A549 (cell line): ENCODE results near the gene UST. TPM values are rescaled to one million over a fixed set of nuclear protein-coding genes. Genes with fewer than 3 reads are reported as not detected.

Experiments
- ATAC-seq, 2 experiments: fragments of 200-7000 bp in 1 of 2; fragments of >200 bp in 1 of 2; cut with Nextera tagmentation in 1 of 2; cut with Tn5 transposase in 1 of 2; 3 replicates each; pipeline versions ENCODE4 v1.8.0 to v1.9.1; 2018 to 2020; ENCODE audit warnings: mild to moderate bottlenecking in 1 of 2, moderate library complexity in 1 of 2
- CTCF ChIA-PET: fragments of 300-600 bp; sonication (Branson Sonifier 250); formaldehyde crosslinking; extraction: SDS; loops from one replicate; lab custom pipeline; 2021; ENCODE audit warnings: antibody characterized with exemption, inconsistent platforms; lab: Yijun Ruan, JAX
- POLR2A ChIA-PET: fragments of 350-600 bp; formaldehyde crosslinking; extraction: SDS; loops from one replicate; lab custom pipeline; 2021; ENCODE audit warnings: antibody characterized with exemption, inconsistent platforms; lab: Yijun Ruan, JAX
- DNase-seq, 2 experiments: peaks; one replicate each; pipeline versions ENCODE4 v3.0.0 to v3.0.0-alpha.2; 2011 to 2016; ENCODE audit warnings: low read depth in 1 of 2, low spot score in 1 of 2
- FAIRE-seq: peaks from 2 replicates; lab custom pipeline; 2011; peaks lifted over from hg19 to GRCh38; lab: Jason Lieb, UNC
- H3K27ac ChIP-seq, 2 experiments: fragments of >200 bp; sonication (Bioruptor Twin); formaldehyde crosslinking; 3 replicates each; pipeline ENCODE4 v1.5.1; 2016 to 2017
- H3K4me1 ChIP-seq: fragments of >200 bp; sonication (Bioruptor Twin); formaldehyde crosslinking; 3 replicates; pipeline ENCODE4 v1.6.1; 2016
- H3K4me2 ChIP-seq: fragments of >200 bp; sonication (Bioruptor Twin); formaldehyde crosslinking; 3 replicates; pipeline ENCODE4 v1.6.1; 2016
- H3K4me3 ChIP-seq: fragments of >200 bp; sonication (Bioruptor Twin); formaldehyde crosslinking; 3 replicates; pipeline ENCODE4 v1.5.1; 2016
- H3K9me3 ChIP-seq: fragments of >200 bp; sonication (Bioruptor Twin); formaldehyde crosslinking; 3 replicates; pipeline ENCODE4 v1.6.1; 2016
- BHLHE40 ChIP-seq: IDR thresholded peaks from 2 replicates; pipeline ENCODE4 v1.6.1; 2012; ENCODE audit warnings: low read depth, low read length, inconsistent platforms
- CEBPB ChIP-seq, 2 experiments: fragments of >200 bp in 1 of 2; sonication (Bioruptor Twin) in 1 of 2; formaldehyde crosslinking in 1 of 2; IDR thresholded peaks; 2 replicates each; pipeline ENCODE4 v1.6.1; 2012 to 2016
- CHD4 ChIP-seq: fragments of 200-600 bp; sonication (generic); IDR thresholded peaks from 2 replicates; pipeline ENCODE4 v1.6.1; 2016; ENCODE audit warnings: antibody characterized with exemption, mild to moderate bottlenecking, borderline replicate concordance
- EHF ChIP-seq: fragments of 250-450 bp; sonication (Bioruptor Pico); IDR thresholded peaks from 2 replicates; pipeline ENCODE4 v1.5.0; 2020; ENCODE audit warnings: mild to moderate bottlenecking
- EHMT2 ChIP-seq: fragments of 200-600 bp; sonication (generic); IDR thresholded peaks from 2 replicates; pipeline ENCODE4 v1.6.1; 2016; ENCODE audit warnings: antibody characterized with exemption, low read depth, mild to moderate bottlenecking, moderate library complexity
- ESRRA ChIP-seq: fragments of 150-350 bp; IDR thresholded peaks from 2 replicates; pipeline ENCODE4 v1.6.1; 2014; ENCODE audit warnings: mild to moderate bottlenecking, low read length, borderline replicate concordance
- FOSB ChIP-seq: fragments of 250-450 bp; sonication (Bioruptor Pico); IDR thresholded peaks from 2 replicates; pipeline ENCODE4 v1.5.0; 2020; ENCODE audit warnings: mild to moderate bottlenecking, moderate library complexity
- HDAC2 ChIP-seq: fragments of 200-600 bp; sonication (generic); IDR thresholded peaks from 2 replicates; pipeline ENCODE4 v1.6.1; 2016
- HEYL ChIP-seq: fragments of 250-450 bp; sonication (Bioruptor Pico); IDR thresholded peaks from 2 replicates; pipeline ENCODE4 v1.8.0; 2021; ENCODE audit warnings: mild to moderate bottlenecking, moderate library complexity
- HOXB5 ChIP-seq: fragments of 250-450 bp; sonication (Bioruptor Pico); IDR thresholded peaks from 2 replicates; pipeline ENCODE4 v1.5.0; 2020; ENCODE audit warnings: mild to moderate bottlenecking, moderate library complexity
- MYC ChIP-seq: IDR thresholded peaks from 2 replicates; pipeline ENCODE4 v1.6.1; 2012; ENCODE audit warnings: mild to moderate bottlenecking, inconsistent platforms, low read length, improper control_type of control experiment, borderline replicate concordance
- NR3C1 ChIP-seq: fragments of >200 bp; sonication (Bioruptor Twin); formaldehyde crosslinking; IDR thresholded peaks from 3 replicates; pipeline ENCODE4 v1.6.1; 2017
- POLR2AphosphoS2 ChIP-seq: conservative IDR thresholded peaks from 2 replicates; pipeline ENCODE4 v1.6.1; 2012; ENCODE audit warnings: low read length, improper control_type of control experiment, inconsistent platforms
- RCOR1 ChIP-seq: fragments of 150-350 bp; IDR thresholded peaks from 2 replicates; pipeline ENCODE4 v1.6.1; 2014; ENCODE audit warnings: antibody characterized with exemption, low read length, low read depth
- RNF2 ChIP-seq: fragments of 200-600 bp; sonication (generic); IDR thresholded peaks from 2 replicates; pipeline ENCODE4 v1.6.1; 2016; ENCODE audit warnings: low read depth, mild to moderate bottlenecking, antibody characterized with exemption, moderate library complexity, borderline replicate concordance
- SMC3 ChIP-seq: fragments of >200 bp; sonication (Bioruptor Twin); formaldehyde crosslinking; IDR thresholded peaks from 3 replicates; pipeline ENCODE4 v1.6.1; 2018; ENCODE audit warnings: inconsistent platforms
- SREBF2 ChIP-seq: fragments of 450-650 bp; IDR thresholded peaks from 2 replicates; pipeline ENCODE4 v1.6.1; 2014; ENCODE audit warnings: mild to moderate bottlenecking, moderate library complexity
- TFCP2L1 ChIP-seq: fragments of 250-450 bp; sonication (Bioruptor Pico); IDR thresholded peaks from 2 replicates; pipeline ENCODE4 v1.5.0; 2021; ENCODE audit warnings: mild to moderate bottlenecking
- TP53 ChIP-seq: fragments of 250-450 bp; sonication (Bioruptor Pico); IDR thresholded peaks from 2 replicates; pipeline ENCODE4 v1.5.0; 2021; ENCODE audit warnings: mild to moderate bottlenecking, moderate library complexity
- ZFP36 ChIP-seq: fragments of 450-650 bp; IDR thresholded peaks from 2 replicates; pipeline ENCODE4 v1.6.1; 2014; ENCODE audit warnings: borderline replicate concordance; ENCODE audit not compliant: partially characterized antibody
- WGBS: methylation state at CpG from one replicate; pipeline ENCODE4 v1.1.6; 2017; ENCODE audit errors: missing lambda C conversion rate; 5-methylcytosine and 5-hydroxymethylcytosine counted together
- polyA plus RNA-seq, 4 experiments: library from polyadenylated mRNA; depleted of rRNA in 3 of 4; stranded (reverse); fragments of >200 nt; fragmentation: RNase III in 1 of 4; extraction: RNeasy Plus Mini Kit Qiagen cat#74134 plus additional on column Dnase treatment in 1 of 4; gene quantifications; 2 replicates in 3 of 4; 3 replicates in 1 of 4; pipeline ENCODE4 v1.2.3, GENCODE V29; 2011 to 2017
- TF ChIP-seq, protein P1 (sequence below): fragments of 450-650 bp; IDR thresholded peaks from 2 replicates; pipeline ENCODE4 v1.6.1; 2014; ENCODE audit warnings: antibody characterized with exemption
- TF ChIP-seq, protein P2 (sequence below): fragments of 250-450 bp; sonication (Bioruptor Pico); IDR thresholded peaks from 2 replicates; pipeline ENCODE4 v1.5.0; 2020; ENCODE audit warnings: low read depth, mild to moderate bottlenecking, moderate library complexity
- TF ChIP-seq, protein P3 (sequence below): fragments of >200 bp; sonication (Bioruptor Twin); formaldehyde crosslinking; IDR thresholded peaks from 2 replicates; pipeline ENCODE4 v1.6.1; 2016
- TF ChIP-seq, protein P4 (sequence below): fragments of >200 bp; sonication (Bioruptor Twin); formaldehyde crosslinking; IDR thresholded peaks from 3 replicates; pipeline ENCODE4 v1.6.1; 2016

Gene UST
- polyA plus RNA-seq, 2 of the 4 experiments (the other 2 are of a cell fraction): 0.54 to 1.7 TPM

DNA sequence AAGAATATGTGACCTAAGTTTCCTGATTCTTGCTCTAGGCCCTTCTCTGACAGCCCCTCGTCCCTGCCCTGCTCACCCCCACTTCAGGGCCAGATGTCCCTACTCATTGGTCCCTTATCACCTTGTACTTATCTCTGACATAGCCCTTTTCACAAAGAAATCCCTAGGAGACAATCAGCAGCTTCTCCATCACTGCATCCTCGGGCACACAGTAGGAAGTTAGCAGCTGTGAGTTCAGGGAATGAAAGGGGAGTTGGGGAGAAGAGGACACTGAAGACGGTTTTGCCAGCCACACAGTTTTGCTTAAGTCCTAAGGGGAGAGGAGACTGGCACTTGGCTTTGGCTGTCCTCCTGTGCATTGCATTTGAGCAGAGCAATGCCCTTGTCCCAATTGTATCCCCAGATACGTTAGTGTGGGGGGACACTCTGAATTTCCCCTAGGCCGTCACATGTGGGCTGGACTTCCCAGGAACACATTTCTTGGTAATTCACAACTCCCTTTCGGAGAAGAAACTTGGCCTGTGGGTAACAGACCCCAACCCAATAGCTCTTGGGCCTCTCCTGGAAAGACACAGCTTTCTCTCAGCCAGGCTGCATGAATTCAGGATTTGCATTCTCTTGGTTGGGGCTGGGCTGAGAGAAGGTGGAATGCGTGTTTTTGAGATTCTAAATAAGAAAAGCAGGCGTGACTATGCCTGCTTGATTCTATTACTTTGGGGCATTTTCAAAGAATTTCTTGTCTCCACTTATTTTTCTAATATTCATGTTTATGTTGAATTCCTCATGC lies 177.6 kb downstream of the UST start:
- H3K4me2 ChIP-seq: no peak overlapping the region
- no peaks in the 10 kb centered on the region for H3K4me1 ChIP-seq
- no peaks in the 10 kb centered on the region for H3K9me3 ChIP-seq
- FAIRE-seq (no peak), DNase-seq (no peak), ATAC-seq (no peak)
- H3K4me3 ChIP-seq: no peak overlapping the region
- ChIA-PET POLR2A (no interaction called here), CTCF (interaction anchor here (0.6 to 1.5 kb wide), 2 partner anchors 23 to 554 kb away, joined by 3 read pairs; no protein-coding TSS in a partner anchor)
- H3K27ac ChIP-seq: no peak overlapping the region
- TF ChIP-seq ESRRA: no peak
- no peak for TF ChIP-seq BHLHE40
- TF ChIP-seq MYC: no peak
- TF ChIP-seq, protein P1, sequence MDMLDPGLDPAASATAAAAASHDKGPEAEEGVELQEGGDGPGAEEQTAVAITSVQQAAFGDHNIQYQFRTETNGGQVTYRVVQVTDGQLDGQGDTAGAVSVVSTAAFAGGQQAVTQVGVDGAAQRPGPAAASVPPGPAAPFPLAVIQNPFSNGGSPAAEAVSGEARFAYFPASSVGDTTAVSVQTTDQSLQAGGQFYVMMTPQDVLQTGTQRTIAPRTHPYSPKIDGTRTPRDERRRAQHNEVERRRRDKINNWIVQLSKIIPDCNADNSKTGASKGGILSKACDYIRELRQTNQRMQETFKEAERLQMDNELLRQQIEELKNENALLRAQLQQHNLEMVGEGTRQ: no peak
- TF ChIP-seq, protein P2, sequence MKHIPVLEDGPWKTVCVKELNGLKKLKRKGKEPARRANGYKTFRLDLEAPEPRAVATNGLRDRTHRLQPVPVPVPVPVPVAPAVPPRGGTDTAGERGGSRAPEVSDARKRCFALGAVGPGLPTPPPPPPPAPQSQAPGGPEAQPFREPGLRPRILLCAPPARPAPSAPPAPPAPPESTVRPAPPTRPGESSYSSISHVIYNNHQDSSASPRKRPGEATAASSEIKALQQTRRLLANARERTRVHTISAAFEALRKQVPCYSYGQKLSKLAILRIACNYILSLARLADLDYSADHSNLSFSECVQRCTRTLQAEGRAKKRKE (CRISPR knock-in tag): no peak
- TF ChIP-seq HDAC2: no peak
- no peak for TF ChIP-seq POLR2AphosphoS2
- no peak for TF ChIP-seq RCOR1
- TF ChIP-seq HEYL (CRISPR knock-in tag): no peak
- 42% methylated on average over 8 of the region's 8 CpGs for WGBS

DNA sequence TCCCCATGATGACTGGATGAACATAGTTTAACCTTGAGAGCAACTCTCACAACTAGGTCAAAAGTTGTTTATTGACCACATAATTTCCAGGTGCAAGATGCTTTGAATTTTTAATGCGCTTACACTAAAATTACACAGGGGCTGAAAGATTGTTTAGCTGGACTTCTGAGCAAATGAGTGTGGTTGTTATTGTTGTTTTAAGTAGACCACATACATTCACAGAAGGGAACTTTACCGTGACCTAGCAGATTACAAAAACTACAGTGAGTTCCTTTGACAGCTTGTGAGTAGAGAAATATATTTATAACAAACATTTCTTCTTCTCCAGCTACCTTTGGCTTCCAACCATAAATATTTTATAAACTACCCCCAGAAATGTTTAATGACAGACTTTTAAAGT lies 178.9 kb downstream of the UST start:
- Histone ChIP-seq H3K9me3 (no peaks in the 10 kb centered on the region), H3K4me2 (no peak overlapping the region), H3K4me3 (no peak overlapping the region), H3K27ac (no peak overlapping the region), H3K4me1 (no peaks in the 10 kb centered on the region)
- FAIRE-seq (no peak), ATAC-seq (no peak), DNase-seq (no peak)
- WGBS: 60% methylated on average over 2 of the region's 2 CpGs
- ChIA-PET POLR2A (no interaction called here), CTCF (interaction anchor here (1.4 kb wide), 1 partner anchor 9 kb away, joined by 3 read pairs; no protein-coding TSS in a partner anchor)
- TF ChIP-seq, protein P3, sequence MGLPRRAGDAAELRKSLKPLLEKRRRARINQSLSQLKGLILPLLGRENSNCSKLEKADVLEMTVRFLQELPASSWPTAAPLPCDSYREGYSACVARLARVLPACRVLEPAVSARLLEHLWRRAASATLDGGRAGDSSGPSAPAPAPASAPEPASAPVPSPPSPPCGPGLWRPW: no peak

DNA sequence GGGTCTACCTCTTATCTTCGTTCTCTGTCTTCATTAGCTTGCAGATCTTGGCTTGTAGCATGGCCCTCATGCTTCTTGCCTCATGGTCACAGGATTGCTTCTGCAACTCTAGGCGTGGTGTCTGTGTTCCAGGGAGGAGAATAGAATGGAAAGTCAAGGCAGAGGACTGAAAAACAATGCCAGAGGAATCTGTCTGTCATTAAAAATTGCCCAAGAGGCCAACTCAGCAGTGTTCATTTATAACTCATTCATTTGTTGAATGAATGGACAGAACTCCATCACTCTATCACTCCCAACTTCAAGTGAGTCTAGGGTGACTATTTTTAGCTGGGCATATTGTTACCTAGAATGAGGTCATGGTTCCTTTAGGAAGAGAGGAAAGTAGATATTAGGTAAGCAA lies 179.6 kb downstream of the UST start:
- no peak overlapping the region for H3K4me2 ChIP-seq
- no peak for ATAC-seq
- CTCF ChIA-PET: interaction anchor here (1.4 kb wide), 1 partner anchor 9 kb away, joined by 3 read pairs; no protein-coding TSS in a partner anchor
- POLR2A ChIA-PET: no interaction called here
- no peak overlapping the region for H3K27ac ChIP-seq
- no peak for DNase-seq
- H3K9me3 ChIP-seq: no peaks in the 10 kb centered on the region
- TF ChIP-seq POLR2AphosphoS2: no peak
- TF ChIP-seq HDAC2: no peak
- no peak for TF ChIP-seq CHD4
- TF ChIP-seq TP53 (CRISPR knock-in tag): no peak
- TF ChIP-seq EHF (CRISPR knock-in tag): no peak
- no peak for TF ChIP-seq EHMT2
- TF ChIP-seq NR3C1: no peak
- no peak for TF ChIP-seq HOXB5 (CRISPR knock-in tag)
- no peak for TF ChIP-seq CEBPB (IDR thresholded peaks at IDR 0.05)
- no peak for TF ChIP-seq SREBF2
- TF ChIP-seq SMC3: no peak
- TF ChIP-seq, protein P4, sequence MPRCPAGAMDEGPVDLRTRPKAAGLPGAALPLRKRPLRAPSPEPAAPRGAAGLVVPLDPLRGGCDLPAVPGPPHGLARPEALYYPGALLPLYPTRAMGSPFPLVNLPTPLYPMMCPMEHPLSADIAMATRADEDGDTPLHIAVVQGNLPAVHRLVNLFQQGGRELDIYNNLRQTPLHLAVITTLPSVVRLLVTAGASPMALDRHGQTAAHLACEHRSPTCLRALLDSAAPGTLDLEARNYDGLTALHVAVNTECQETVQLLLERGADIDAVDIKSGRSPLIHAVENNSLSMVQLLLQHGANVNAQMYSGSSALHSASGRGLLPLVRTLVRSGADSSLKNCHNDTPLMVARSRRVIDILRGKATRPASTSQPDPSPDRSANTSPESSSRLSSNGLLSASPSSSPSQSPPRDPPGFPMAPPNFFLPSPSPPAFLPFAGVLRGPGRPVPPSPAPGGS: no peak
- no peak for TF ChIP-seq ZFP36
- no peak for TF ChIP-seq BHLHE40
- TF ChIP-seq TFCP2L1 (CRISPR knock-in tag): no peak
- no peak for TF ChIP-seq RNF2
- no peak for TF ChIP-seq ESRRA
- TF ChIP-seq FOSB (CRISPR knock-in tag): no peak
- WGBS: 8% methylated on average over 2 of the region's 2 CpGs
- FAIRE-seq: no peak
- no peak overlapping the region for H3K4me3 ChIP-seq
- H3K4me1 ChIP-seq: no peaks in the 10 kb centered on the region
